Type B pancreatic cell (in vitro differentiated cells): Measurements from ENCODE around the gene ZNF837. TPM values are rescaled to one million over a fixed set of nuclear protein-coding genes. Genes with fewer than 3 reads are reported as not detected.

Experiments
- DNase-seq: peaks from one replicate; pipeline ENCODE4 v3.0.0; 2021; ENCODE audit warnings: mixed read lengths; ENCODE audit not compliant: unreplicated experiment; ENCODE audit errors: extremely low spot score
- H3K27ac Mint-ChIP-seq: 2 replicates; pipeline ENCODE4 v1.8.0; 2021; ENCODE audit warnings: mild to moderate bottlenecking, mixed read lengths
- H3K27me3 Mint-ChIP-seq: 2 replicates; pipeline ENCODE4 v1.8.0; 2021; ENCODE audit warnings: mixed read lengths
- H3K36me3 Mint-ChIP-seq: 2 replicates; pipeline ENCODE4 v1.8.0; 2021; ENCODE audit warnings: mixed read lengths
- H3K4me1 Mint-ChIP-seq: one replicate; pipeline ENCODE4 v1.8.0; 2021; ENCODE audit warnings: mixed read lengths; ENCODE audit not compliant: unreplicated experiment
- H3K4me3 Mint-ChIP-seq: 2 replicates; pipeline ENCODE4 v1.8.0; 2021; ENCODE audit warnings: mild to moderate bottlenecking, mixed read lengths
- H3K9me3 Mint-ChIP-seq: 2 replicates; pipeline ENCODE4 v1.8.0; 2021; ENCODE audit warnings: mixed read lengths
- total RNA-seq: library from RNA; stranded (reverse); gene quantifications from 2 replicates; pipeline ENCODE4 v1.2.1, GENCODE V29; 2021; ENCODE audit warnings: low replicate concordance
- TF ChIP-seq, protein P1 (sequence below): fragments of 200-600 bp; sonication (generic); conservative IDR thresholded peaks from 2 replicates; pipeline ENCODE4 v1.5.0; 2021; ENCODE audit warnings: antibody characterized with exemption, mild to moderate bottlenecking

The ZNF837 gene
- total RNA-seq, 1 donor from 2014 or later: 2.8 TPM

DNA sequence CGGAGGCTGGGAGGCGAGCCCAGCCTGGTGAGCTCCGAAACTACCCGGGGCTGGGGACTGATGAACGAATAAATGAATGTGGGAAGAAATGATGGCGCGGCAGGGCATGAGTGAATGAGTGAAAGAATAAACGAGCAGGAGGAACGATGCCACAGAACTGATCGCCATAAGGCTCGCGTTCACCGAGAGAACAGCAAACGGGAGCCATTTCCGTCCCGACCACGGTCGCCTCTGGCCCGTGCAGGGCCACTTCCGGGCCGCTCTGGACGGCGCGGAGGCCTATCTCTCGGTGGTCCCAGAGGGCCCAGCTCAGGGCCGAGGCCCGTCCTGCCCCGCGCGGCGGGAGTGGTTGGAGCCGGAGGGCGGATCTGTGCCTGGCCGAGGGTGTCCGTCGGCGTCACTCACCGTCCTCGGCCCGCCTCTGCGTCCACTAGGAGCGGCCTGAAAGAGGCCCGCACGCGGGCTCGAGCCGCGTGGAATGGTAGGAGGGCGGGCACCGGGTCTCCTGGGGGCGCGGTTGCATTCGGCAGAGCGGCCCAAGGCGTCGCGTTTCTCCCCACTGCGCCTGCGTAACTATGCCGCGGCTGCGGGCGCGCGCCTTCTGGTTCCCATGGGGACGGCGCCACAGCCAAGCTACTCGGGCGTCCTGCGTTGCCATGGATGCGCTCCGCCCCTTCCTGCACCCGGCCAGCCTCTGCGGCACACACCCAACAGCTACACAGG, 18.4 kb downstream of the ZNF837 start, which contains the start of gene ZNF497:
Gene ZNF497 (minus strand): TSS at position 480 of the 723 bp plus-strand sequence. CDS start 5,116 bp downstream, outside the sequence.
- H3K27me3 Mint-ChIP-seq: no peaks in the 10 kb centered on the region
- H3K4me1 Mint-ChIP-seq: peaks cover 7% of the 10 kb centered on the region
- H3K27ac Mint-ChIP-seq: peak within 1 kb of the TSS; percentile 98
- no peaks in the 10 kb centered on the region for H3K9me3 Mint-ChIP-seq
- peak; percentile 97 for DNase-seq
- TF ChIP-seq, protein P1, sequence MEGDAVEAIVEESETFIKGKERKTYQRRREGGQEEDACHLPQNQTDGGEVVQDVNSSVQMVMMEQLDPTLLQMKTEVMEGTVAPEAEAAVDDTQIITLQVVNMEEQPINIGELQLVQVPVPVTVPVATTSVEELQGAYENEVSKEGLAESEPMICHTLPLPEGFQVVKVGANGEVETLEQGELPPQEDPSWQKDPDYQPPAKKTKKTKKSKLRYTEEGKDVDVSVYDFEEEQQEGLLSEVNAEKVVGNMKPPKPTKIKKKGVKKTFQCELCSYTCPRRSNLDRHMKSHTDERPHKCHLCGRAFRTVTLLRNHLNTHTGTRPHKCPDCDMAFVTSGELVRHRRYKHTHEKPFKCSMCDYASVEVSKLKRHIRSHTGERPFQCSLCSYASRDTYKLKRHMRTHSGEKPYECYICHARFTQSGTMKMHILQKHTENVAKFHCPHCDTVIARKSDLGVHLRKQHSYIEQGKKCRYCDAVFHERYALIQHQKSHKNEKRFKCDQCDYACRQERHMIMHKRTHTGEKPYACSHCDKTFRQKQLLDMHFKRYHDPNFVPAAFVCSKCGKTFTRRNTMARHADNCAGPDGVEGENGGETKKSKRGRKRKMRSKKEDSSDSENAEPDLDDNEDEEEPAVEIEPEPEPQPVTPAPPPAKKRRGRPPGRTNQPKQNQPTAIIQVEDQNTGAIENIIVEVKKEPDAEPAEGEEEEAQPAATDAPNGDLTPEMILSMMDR: peak; percentile 15
- no peaks in the 10 kb centered on the region for H3K36me3 Mint-ChIP-seq
- H3K4me3 Mint-ChIP-seq: peak within 1 kb of the TSS; percentile 97

DNA sequence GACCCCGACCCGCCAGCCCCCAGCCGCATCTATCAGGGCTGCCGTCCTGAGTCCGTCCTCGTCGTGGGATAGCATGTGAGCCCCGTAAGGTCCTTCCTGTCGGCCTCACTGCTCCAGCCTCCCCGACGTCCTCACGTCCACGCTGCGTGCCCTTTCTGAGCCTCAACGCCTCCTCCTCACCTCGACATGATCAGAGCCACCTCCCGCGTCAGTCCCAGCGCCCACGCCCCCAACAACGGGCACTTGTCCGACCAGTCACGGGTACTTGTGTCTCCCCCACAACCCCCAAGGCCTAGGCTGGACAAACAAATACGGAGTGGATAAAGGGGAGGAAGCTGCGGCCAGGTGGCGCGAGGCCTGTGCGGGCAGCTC, 18.9 kb downstream of the ZNF837 start:
- Mint-ChIP-seq H3K4me3 (peak overlapping the region; percentile 97), H3K4me1 (peaks cover 7% of the 10 kb centered on the region)

DNA sequence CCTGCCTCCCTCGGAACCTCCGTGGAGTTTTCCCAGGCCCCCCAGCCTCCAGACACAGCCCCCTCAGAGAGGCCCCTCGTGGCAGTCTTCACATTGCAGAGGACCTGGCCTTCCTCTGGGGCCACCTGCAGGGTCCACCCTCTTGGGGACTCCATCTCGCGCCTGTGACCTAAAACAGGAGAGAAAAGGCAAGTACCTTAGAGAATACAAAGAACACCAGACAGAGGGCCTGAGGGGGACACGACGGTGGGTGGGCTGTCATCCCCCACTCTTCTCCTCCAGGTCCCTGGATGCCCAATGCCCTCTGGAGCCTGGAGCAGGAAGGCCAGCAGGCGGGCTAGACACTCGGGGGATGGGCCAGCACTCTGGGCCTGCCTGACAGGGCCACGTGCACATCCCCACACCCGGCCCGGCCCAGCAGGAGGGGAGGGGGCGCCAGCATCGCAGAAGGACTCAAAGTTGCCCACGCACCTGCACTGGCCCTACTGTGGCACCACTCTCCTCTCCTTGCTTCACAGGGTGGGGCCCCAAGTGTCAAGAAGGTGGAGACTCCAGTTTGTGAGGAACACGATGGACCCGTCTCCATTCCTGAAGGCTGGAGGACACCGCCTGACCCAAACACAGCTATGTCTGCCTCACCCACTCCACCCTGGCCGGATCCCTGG, 23.2 kb downstream of the ZNF837 start:
- no peak for DNase-seq
- H3K4me1 Mint-ChIP-seq: peaks cover 7% of the 10 kb centered on the region
- no peaks in the 10 kb centered on the region for H3K36me3 Mint-ChIP-seq
- TF ChIP-seq, protein P1: no peak
- H3K27ac Mint-ChIP-seq: no peak overlapping the region
- no peak overlapping the region for H3K4me3 Mint-ChIP-seq
- H3K27me3 Mint-ChIP-seq: no peaks in the 10 kb centered on the region
- no peaks in the 10 kb centered on the region for H3K9me3 Mint-ChIP-seq

More for the DNA sequence above, 18.9 kb downstream of the ZNF837 start:
- Mint-ChIP-seq H3K27me3 (no peaks in the 10 kb centered on the region), H3K27ac (peak overlapping the region; percentile 98), H3K36me3 (no peaks in the 10 kb centered on the region), H3K9me3 (no peaks in the 10 kb centered on the region)
- no peak for DNase-seq
- TF ChIP-seq, protein P1: no peak

DNA sequence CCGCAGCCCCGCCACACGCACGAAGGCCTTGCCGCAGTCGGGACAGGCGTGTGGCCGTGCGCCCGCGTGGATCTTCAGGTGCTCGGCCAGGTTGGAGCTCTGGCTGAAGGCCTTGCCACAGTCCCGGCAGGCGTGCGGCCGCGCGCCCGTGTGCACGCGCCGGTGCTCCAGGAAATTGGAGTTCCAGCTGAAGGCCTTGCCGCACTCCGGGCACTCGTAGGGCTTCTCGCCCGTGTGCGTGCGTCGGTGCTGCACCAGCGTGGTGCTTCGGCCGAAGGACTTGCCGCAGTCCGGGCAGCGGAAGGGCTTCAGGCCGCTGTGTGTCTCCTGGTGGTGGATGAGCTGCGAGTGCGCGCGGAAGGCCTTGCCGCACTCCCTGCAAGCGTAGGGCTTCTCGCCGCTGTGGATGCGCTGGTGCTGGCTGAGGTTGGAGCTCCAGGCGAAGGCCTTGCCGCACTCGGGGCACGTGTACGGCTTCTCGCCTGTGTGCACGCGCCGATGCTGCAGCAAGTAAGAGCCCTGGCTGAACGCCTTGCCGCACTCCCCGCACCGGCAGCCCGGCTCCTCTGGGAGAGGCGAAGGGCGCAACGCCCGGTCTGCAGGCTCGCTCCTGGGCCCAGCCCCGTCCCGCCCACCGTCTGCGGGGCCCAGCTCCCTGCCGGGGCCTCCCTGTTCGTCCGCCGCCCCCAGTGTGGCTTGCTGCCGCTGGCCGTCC, 23.9 kb downstream of the ZNF837 start:
- no peak overlapping the region for H3K4me3 Mint-ChIP-seq
- H3K27ac Mint-ChIP-seq: no peak overlapping the region
- no peaks in the 10 kb centered on the region for H3K27me3 Mint-ChIP-seq
- TF ChIP-seq, protein P1: no peak
- no peaks in the 10 kb centered on the region for H3K36me3 Mint-ChIP-seq
- no peaks in the 10 kb centered on the region for H3K9me3 Mint-ChIP-seq
- H3K4me1 Mint-ChIP-seq: peaks cover 6% of the 10 kb centered on the region
- no peak for DNase-seq

DNA sequence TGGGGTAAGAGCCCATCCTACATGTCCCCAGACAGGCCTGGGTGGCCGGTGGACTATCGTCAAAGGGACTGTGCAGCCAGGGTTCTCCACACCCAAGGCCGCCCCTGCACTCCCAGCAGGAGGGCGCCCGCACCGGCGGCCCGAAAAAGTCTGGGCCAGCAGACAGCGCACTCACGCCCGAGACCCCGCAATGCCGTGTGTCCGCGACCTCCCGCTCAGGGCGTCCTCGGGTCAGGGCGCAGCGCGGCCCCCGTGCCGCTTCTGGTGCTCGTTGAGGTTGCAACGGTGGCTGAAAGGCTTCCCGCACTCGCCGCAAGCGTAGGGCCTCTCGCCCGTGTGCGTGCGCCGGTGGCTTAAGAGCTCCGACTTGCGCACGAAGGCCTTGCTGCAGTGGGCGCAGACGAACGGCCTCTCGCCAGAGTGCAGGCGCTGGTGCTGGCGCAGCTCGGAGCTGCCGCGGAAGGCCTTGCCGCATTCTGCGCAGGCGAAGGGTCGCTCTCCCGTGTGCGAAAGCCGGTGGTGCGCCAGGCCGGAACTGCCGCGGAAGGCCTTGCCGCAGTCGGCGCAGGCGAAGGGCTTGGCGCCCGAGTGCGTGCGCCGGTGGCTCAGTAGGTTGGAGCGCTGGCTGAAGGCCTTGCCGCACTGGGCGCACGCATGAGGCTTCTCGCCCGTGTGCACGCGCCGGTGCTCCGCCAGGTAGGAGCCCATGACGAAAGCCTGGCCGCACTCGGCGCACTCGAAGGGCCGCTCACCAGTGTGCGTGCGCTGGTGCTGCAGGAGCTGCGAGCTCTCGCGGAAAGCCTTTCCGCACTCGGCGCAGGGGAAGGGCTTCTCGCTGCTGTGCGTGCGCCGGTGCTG, 24.7 kb downstream of the ZNF837 start:
- Mint-ChIP-seq H3K4me3 (no peak overlapping the region), H3K27ac (no peak overlapping the region), H3K36me3 (no peaks in the 10 kb centered on the region), H3K4me1 (no peaks in the 10 kb centered on the region), H3K9me3 (no peaks in the 10 kb centered on the region), H3K27me3 (no peaks in the 10 kb centered on the region)
- TF ChIP-seq, protein P1: no peak
- no peak for DNase-seq
